ENCODE results near the gene WDR59.

WDR59 gene

DNA sequence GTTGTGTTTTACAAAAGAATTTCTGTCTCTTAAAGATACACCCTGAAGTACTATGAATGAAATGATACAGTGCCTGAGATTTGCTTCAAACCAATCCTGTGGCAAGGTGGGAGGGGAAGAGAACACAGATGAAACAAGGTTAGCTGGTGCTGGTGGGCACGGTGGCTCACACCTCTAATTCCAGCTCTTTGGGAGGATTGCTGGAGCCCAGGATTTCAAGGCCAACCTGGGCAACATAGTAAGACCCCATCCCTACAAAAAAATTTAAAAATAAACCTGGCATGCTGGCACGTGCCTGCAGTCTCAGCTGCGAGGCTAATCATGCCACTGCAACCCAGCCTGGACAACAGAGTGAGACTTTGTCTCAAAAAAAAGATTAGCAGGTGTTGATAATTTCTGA lies 143.0 kb downstream of the WDR59 start:
- H3K27ac ChIP-seq (ENCODE audit: low read length) = no peak overlapping the region

GRCh38 chr16:74841469-74841868 lies 143.5 kb downstream of the WDR59 start:
- Histone ChIP-seq H3K4me1 (ENCODE audit: control insufficient read depth, insufficient read depth, low read length) (no peaks in the 10 kb centered on the region), H3K27ac (ENCODE audit: low read length) (no peak overlapping the region), H3K36me3 (ENCODE audit: control insufficient read depth, insufficient read depth, low read length) (no peaks in the 10 kb centered on the region), H3K27me3 (ENCODE audit: control insufficient read depth, insufficient read depth, low read length) (no peaks in the 10 kb centered on the region; the same call in 1 of the 2 replicates), H3K4me3 (ENCODE audit: low read length) (no peak overlapping the region), H3K9me3 (ENCODE audit: control insufficient read depth, insufficient read depth, low read length) (no peaks in the 10 kb centered on the region)
- whole genome bisulfite sequencing (ENCODE audit: insufficient coverage, insufficient read length) = no CpG with 5 or more reads among the region's 2 CpGs
- DNase-seq (ENCODE audit: low read depth, low spot score) = no peak

More for the DNA sequence above, 143.0 kb downstream of the WDR59 start:
- no CpG with 5 or more reads among the region's 3 CpGs for WGBS (ENCODE audit: insufficient coverage, insufficient read length)
- Histone ChIP-seq H3K9me3 (ENCODE audit: control insufficient read depth, insufficient read depth, low read length) (no peaks in the 10 kb centered on the region), H3K27me3 (ENCODE audit: control insufficient read depth, insufficient read depth, low read length) (no peaks in the 10 kb centered on the region; the same call in 1 of the 2 replicates), H3K4me3 (ENCODE audit: low read length) (no peak overlapping the region), H3K36me3 (ENCODE audit: control insufficient read depth, insufficient read depth, low read length) (no peaks in the 10 kb centered on the region), H3K4me1 (ENCODE audit: control insufficient read depth, insufficient read depth, low read length) (no peaks in the 10 kb centered on the region)
- no peak for DNase-seq (ENCODE audit: low read depth, low spot score)

DNA sequence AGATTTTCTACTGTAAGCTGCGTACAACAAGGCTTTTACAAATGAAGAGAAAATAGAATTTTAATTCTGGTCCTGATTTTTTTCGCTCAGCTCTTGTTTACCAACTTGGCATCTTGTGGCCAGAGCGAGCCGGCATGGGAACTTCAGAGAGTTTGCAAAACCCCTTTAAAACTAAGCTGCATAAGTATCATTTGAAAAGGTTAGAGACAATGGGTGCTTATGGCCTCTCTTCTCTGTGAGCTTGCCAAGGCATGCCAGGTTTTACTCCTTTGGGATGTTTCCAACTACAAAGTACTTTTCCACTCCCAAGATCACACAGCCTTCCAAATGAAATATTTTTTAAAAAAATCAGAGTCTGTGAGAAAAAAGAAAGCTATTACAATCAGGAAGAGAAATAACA lies 147.9 kb downstream of the WDR59 start:
- Histone ChIP-seq H3K4me3 (ENCODE audit: low read length) (no peak overlapping the region), H3K9me3 (ENCODE audit: control insufficient read depth, insufficient read depth, low read length) (no peaks in the 10 kb centered on the region), H3K27me3 (ENCODE audit: control insufficient read depth, insufficient read depth, low read length) (no peaks in the 10 kb centered on the region), H3K27ac (ENCODE audit: low read length) (no peak overlapping the region), H3K4me1 (ENCODE audit: control insufficient read depth, insufficient read depth, low read length) (no peaks in the 10 kb centered on the region), H3K36me3 (ENCODE audit: control insufficient read depth, insufficient read depth, low read length) (no peaks in the 10 kb centered on the region)
- WGBS (ENCODE audit: insufficient coverage, insufficient read length) = no CpG with 5 or more reads among the region's 4 CpGs
- DNase-seq (ENCODE audit: low read depth, low spot score) = no peak

DNA sequence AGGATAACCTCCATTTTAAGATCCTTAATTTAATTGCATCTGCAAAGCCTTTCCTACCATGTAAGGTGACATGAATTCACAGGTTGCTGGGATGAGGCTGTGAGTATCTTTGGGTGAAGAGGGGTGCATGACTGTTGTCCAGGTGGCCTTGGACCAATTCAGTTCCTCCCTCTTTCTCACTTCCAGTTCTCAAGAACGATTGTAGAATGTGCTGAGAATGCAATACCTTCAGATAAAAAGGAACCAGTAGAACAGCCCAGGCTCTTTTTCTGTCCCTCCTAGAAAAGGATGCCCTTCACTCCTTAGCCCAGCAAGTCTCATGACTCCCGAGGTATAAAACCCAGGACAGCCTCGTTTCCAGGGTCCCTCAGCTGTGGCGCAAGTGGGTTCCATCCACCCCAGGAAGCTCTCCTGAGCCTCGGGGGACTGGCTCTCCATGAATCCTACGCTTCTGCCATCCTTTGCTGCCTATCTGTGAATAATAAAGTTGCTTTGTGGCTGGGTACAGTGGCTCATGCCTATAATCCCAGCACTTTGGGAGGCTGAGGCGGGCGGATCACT lies 148.7 kb downstream of the WDR59 start:
- no peaks in the 10 kb centered on the region for H3K4me1 ChIP-seq (ENCODE audit: control insufficient read depth, insufficient read depth, low read length)
- no peak overlapping the region for H3K4me3 ChIP-seq (ENCODE audit: low read length)
- H3K27ac ChIP-seq (ENCODE audit: low read length) = no peak overlapping the region
- H3K36me3 ChIP-seq (ENCODE audit: control insufficient read depth, insufficient read depth, low read length) = no peaks in the 10 kb centered on the region
- WGBS (ENCODE audit: insufficient coverage, insufficient read length) = no CpG with 5 or more reads among the region's 8 CpGs
- no peaks in the 10 kb centered on the region for H3K9me3 ChIP-seq (ENCODE audit: control insufficient read depth, insufficient read depth, low read length)
- H3K27me3 ChIP-seq (ENCODE audit: control insufficient read depth, insufficient read depth, low read length) = no peaks in the 10 kb centered on the region
- no peak for DNase-seq (ENCODE audit: low read depth, low spot score)

DNA sequence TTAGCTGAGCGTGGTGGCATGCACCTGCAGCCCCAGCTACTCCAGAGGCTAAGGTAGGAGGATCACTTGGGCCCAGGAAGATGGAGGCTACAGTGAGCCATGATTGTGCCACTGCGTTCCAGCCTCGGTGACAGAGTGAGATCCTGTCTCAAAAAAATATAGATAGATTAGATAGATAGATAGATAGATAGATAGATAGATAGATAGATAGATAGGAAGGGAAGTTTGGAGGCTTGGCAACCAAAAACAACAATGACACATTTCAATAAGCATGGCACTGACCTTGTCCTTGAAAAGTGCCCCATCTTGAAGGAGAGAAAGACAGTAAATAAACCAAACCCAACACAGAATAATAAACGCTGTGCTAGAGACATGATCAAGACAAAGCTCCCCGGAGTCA lies 152.7 kb downstream of the WDR59 start:
- Histone ChIP-seq H3K27me3 (ENCODE audit: control insufficient read depth, insufficient read depth, low read length) (no peaks in the 10 kb centered on the region), H3K36me3 (ENCODE audit: control insufficient read depth, insufficient read depth, low read length) (no peaks in the 10 kb centered on the region), H3K4me1 (ENCODE audit: control insufficient read depth, insufficient read depth, low read length) (no peaks in the 10 kb centered on the region), H3K4me3 (ENCODE audit: low read length) (no peak overlapping the region), H3K27ac (ENCODE audit: low read length) (no peak overlapping the region), H3K9me3 (ENCODE audit: control insufficient read depth, insufficient read depth, low read length) (no peaks in the 10 kb centered on the region)
- no peak for DNase-seq (ENCODE audit: low read depth, low spot score)
- no CpG with 5 or more reads among the region's 5 CpGs for WGBS (ENCODE audit: insufficient coverage, insufficient read length)

DNA sequence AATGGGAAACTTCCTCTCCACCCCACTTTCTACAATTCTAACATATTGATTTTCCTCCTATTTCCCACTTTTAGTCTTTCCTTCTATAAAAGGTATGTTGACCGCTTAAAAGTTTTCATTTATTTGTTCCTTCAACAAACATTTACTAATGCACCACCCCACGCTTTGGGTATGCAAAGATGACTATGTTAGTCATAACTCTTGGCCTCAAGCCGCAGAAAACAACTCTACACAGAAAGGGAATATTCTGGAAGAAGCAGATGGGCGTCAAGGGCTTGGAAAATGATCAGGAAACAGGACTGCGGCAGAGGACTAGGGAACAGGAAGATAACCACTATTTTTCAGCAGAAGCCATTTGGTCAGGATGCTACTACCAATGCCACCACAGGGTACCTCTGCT lies 153.5 kb downstream of the WDR59 start:
- DNase-seq (ENCODE audit: low read depth, low spot score) = no peak
- no peaks in the 10 kb centered on the region for H3K27me3 ChIP-seq (ENCODE audit: control insufficient read depth, insufficient read depth, low read length)
- H3K4me1 ChIP-seq (ENCODE audit: control insufficient read depth, insufficient read depth, low read length) = no peaks in the 10 kb centered on the region
- no CpG with 5 or more reads among the region's 5 CpGs for WGBS (ENCODE audit: insufficient coverage, insufficient read length)
- H3K36me3 ChIP-seq (ENCODE audit: control insufficient read depth, insufficient read depth, low read length) = no peaks in the 10 kb centered on the region
- no peak overlapping the region for H3K4me3 ChIP-seq (ENCODE audit: low read length)
- H3K27ac ChIP-seq (ENCODE audit: low read length) = no peak overlapping the region
- H3K9me3 ChIP-seq (ENCODE audit: control insufficient read depth, insufficient read depth, low read length) = no peaks in the 10 kb centered on the region

- Histone ChIP-seq H3K9me3 (ENCODE audit: control insufficient read depth, insufficient read depth, low read length) (no peaks in the 10 kb centered on the region), H3K36me3 (ENCODE audit: control insufficient read depth, insufficient read depth, low read length) (no peaks in the 10 kb centered on the region), H3K4me1 (ENCODE audit: control insufficient read depth, insufficient read depth, low read length) (no peaks in the 10 kb centered on the region), H3K27me3 (ENCODE audit: control insufficient read depth, insufficient read depth, low read length) (no peaks in the 10 kb centered on the region), H3K4me3 (ENCODE audit: low read length) (no peak overlapping the region), H3K27ac (ENCODE audit: low read length) (no peak overlapping the region)
- WGBS (ENCODE audit: insufficient coverage, insufficient read length) = no CpG with 5 or more reads among the region's 3 CpGs
- DNase-seq (ENCODE audit: low read depth, low spot score) = no peak
Measured at GRCh38 chr16:74830648-74831047, 154.3 kb downstream of the WDR59 start.

- H3K36me3 ChIP-seq (ENCODE audit: control insufficient read depth, insufficient read depth, low read length) = no peaks in the 10 kb centered on the region
- no peak for DNase-seq (ENCODE audit: low read depth, low spot score)
- no peaks in the 10 kb centered on the region for H3K9me3 ChIP-seq (ENCODE audit: control insufficient read depth, insufficient read depth, low read length)
- H3K27me3 ChIP-seq (ENCODE audit: control insufficient read depth, insufficient read depth, low read length) = no peaks in the 10 kb centered on the region
- no CpG with 5 or more reads among the region's 5 CpGs for WGBS (ENCODE audit: insufficient coverage, insufficient read length)
- H3K27ac ChIP-seq (ENCODE audit: low read length) = no peak overlapping the region
- H3K4me1 ChIP-seq (ENCODE audit: control insufficient read depth, insufficient read depth, low read length) = no peaks in the 10 kb centered on the region
- no peak overlapping the region for H3K4me3 ChIP-seq (ENCODE audit: low read length)
Measured at GRCh38 chr16:74829637-74830036, 155.3 kb downstream of the WDR59 start.

- no CpG with 5 or more reads among the region's 5 CpGs for WGBS (ENCODE audit: insufficient coverage, insufficient read length)
- no peaks in the 10 kb centered on the region for H3K27me3 ChIP-seq (ENCODE audit: control insufficient read depth, insufficient read depth, low read length)
- H3K9me3 ChIP-seq (ENCODE audit: control insufficient read depth, insufficient read depth, low read length) = no peaks in the 10 kb centered on the region
- no peak overlapping the region for H3K27ac ChIP-seq (ENCODE audit: low read length)
- no peak for DNase-seq (ENCODE audit: low read depth, low spot score)
- H3K4me3 ChIP-seq (ENCODE audit: low read length) = no peak overlapping the region
- H3K36me3 ChIP-seq (ENCODE audit: control insufficient read depth, insufficient read depth, low read length) = no peaks in the 10 kb centered on the region
- no peaks in the 10 kb centered on the region for H3K4me1 ChIP-seq (ENCODE audit: control insufficient read depth, insufficient read depth, low read length)
Measured at GRCh38 chr16:74825941-74826340, 159.0 kb downstream of the WDR59 start.

DNA sequence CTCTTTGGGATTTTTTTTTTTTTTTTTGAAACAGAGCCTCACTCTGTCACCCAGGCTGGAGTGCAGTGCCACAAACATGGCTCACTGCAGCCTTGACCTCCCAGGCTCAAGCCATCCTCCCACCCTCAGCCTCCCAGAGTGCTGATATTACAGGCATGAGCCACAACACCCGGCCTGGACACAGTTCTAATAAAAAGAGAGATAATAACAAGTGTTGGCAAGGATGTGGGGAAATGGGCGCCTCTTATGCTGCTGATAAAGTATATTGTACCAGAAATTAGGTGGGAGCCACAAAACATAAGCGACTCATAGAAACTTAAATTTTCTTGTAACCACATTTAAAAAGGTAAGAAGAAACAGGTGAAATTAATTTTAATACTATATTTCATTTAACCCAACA lies 159.9 kb downstream of the WDR59 start:
- Histone ChIP-seq H3K36me3 (ENCODE audit: control insufficient read depth, insufficient read depth, low read length) (no peaks in the 10 kb centered on the region), H3K4me3 (ENCODE audit: low read length) (no peak overlapping the region), H3K4me1 (ENCODE audit: control insufficient read depth, insufficient read depth, low read length) (no peaks in the 10 kb centered on the region), H3K27ac (ENCODE audit: low read length) (no peak overlapping the region), H3K9me3 (ENCODE audit: control insufficient read depth, insufficient read depth, low read length) (no peaks in the 10 kb centered on the region), H3K27me3 (ENCODE audit: control insufficient read depth, insufficient read depth, low read length) (no peaks in the 10 kb centered on the region)
- no peak for DNase-seq (ENCODE audit: low read depth, low spot score)
- WGBS (ENCODE audit: insufficient coverage, insufficient read length) = no CpG with 5 or more reads among the region's 3 CpGs

All from iPS DF 6.9 (cell line).